ENCODE measurements around the gene TMEM233. TPM values are rescaled to one million over a fixed set of nuclear protein-coding genes. Genes with fewer than 3 reads are reported as not detected.

TMEM233 gene
- polyA plus RNA-seq, 1 donor from 2014 or later: not detected

- Histone ChIP-seq H4K20me1 (ENCODE audit: insufficient read depth) (no peaks in the 10 kb centered on the region), H3K27me3 (ENCODE audit: insufficient read depth, low read depth, low read length) (no peaks in the 10 kb centered on the region), H3K4me2 (ENCODE audit: low read length) (no peak overlapping the region), H2AFZ (ENCODE audit: low read depth, low read length) (no peak overlapping the region), H3K9me2 (ENCODE audit: insufficient read depth, low read length) (no peaks in the 10 kb centered on the region), H3K4me3 (ENCODE audit: low read length) (peak overlapping the region; percentile 11), H3K27ac (ENCODE audit: low read length) (no peak overlapping the region), H3K9me3 (ENCODE audit: low read length) (no peaks in the 10 kb centered on the region), H3F3A (ENCODE audit: insufficient read depth, low read length, poor library complexity, severe bottlenecking) (no peaks in the 10 kb centered on the region), H3K36me3 (ENCODE audit: insufficient read depth, low read length) (no peaks in the 10 kb centered on the region), H3K9ac (ENCODE audit: low read length) (no peak overlapping the region), H3K79me2 (replicated peaks; ENCODE audit: insufficient read depth, low read length) (no peaks in the 10 kb centered on the region)
- no peak for TF ChIP-seq TAF1 (IDR thresholded peaks at IDR 0.05; ENCODE audit: low read depth)
- TF ChIP-seq, protein P1, sequence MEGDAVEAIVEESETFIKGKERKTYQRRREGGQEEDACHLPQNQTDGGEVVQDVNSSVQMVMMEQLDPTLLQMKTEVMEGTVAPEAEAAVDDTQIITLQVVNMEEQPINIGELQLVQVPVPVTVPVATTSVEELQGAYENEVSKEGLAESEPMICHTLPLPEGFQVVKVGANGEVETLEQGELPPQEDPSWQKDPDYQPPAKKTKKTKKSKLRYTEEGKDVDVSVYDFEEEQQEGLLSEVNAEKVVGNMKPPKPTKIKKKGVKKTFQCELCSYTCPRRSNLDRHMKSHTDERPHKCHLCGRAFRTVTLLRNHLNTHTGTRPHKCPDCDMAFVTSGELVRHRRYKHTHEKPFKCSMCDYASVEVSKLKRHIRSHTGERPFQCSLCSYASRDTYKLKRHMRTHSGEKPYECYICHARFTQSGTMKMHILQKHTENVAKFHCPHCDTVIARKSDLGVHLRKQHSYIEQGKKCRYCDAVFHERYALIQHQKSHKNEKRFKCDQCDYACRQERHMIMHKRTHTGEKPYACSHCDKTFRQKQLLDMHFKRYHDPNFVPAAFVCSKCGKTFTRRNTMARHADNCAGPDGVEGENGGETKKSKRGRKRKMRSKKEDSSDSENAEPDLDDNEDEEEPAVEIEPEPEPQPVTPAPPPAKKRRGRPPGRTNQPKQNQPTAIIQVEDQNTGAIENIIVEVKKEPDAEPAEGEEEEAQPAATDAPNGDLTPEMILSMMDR (IDR thresholded peaks at IDR 0.05; ENCODE audit: poor library complexity, severe bottlenecking): no peak
- no peak for TF ChIP-seq EZH2 (IDR thresholded peaks at IDR 0.05; ENCODE audit: borderline replicate concordance, insufficient read depth, low read length, poor library complexity, severe bottlenecking)
- no peak for TF ChIP-seq SMC3 (conservative IDR thresholded peaks at IDR 0.05; ENCODE audit: poor library complexity)
- TF ChIP-seq MXI1 (conservative IDR thresholded peaks at IDR 0.05; ENCODE audit: poor library complexity, severe bottlenecking): no peak
- no peak for TF ChIP-seq POLR2AphosphoS5 (IDR thresholded peaks at IDR 0.05)
- TF ChIP-seq RAD21 (conservative IDR thresholded peaks at IDR 0.05): no peak
- TF ChIP-seq, protein P2, sequence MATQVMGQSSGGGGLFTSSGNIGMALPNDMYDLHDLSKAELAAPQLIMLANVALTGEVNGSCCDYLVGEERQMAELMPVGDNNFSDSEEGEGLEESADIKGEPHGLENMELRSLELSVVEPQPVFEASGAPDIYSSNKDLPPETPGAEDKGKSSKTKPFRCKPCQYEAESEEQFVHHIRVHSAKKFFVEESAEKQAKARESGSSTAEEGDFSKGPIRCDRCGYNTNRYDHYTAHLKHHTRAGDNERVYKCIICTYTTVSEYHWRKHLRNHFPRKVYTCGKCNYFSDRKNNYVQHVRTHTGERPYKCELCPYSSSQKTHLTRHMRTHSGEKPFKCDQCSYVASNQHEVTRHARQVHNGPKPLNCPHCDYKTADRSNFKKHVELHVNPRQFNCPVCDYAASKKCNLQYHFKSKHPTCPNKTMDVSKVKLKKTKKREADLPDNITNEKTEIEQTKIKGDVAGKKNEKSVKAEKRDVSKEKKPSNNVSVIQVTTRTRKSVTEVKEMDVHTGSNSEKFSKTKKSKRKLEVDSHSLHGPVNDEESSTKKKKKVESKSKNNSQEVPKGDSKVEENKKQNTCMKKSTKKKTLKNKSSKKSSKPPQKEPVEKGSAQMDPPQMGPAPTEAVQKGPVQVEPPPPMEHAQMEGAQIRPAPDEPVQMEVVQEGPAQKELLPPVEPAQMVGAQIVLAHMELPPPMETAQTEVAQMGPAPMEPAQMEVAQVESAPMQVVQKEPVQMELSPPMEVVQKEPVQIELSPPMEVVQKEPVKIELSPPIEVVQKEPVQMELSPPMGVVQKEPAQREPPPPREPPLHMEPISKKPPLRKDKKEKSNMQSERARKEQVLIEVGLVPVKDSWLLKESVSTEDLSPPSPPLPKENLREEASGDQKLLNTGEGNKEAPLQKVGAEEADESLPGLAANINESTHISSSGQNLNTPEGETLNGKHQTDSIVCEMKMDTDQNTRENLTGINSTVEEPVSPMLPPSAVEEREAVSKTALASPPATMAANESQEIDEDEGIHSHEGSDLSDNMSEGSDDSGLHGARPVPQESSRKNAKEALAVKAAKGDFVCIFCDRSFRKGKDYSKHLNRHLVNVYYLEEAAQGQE (IDR thresholded peaks at IDR 0.05; ENCODE audit: borderline replicate concordance): no peak
- no peak for TF ChIP-seq EP300 (conservative IDR thresholded peaks at IDR 0.05; ENCODE audit: poor library complexity, severe bottlenecking)
Observed at GRCh38 chr12:119630962-119631550, 37.5 kb downstream of the TMEM233 start.

GRCh38 chr12:119631930-119632678 is 38.5 kb downstream of the TMEM233 start:
- Histone ChIP-seq H3K4me2 (ENCODE audit: low read length) (no peak overlapping the region), H3K27ac (ENCODE audit: low read length) (no peak overlapping the region), H4K20me1 (ENCODE audit: insufficient read depth) (no peaks in the 10 kb centered on the region), H3K9ac (ENCODE audit: low read length) (no peak overlapping the region), H3K79me2 (replicated peaks; ENCODE audit: insufficient read depth, low read length) (no peaks in the 10 kb centered on the region), H3K27me3 (ENCODE audit: insufficient read depth, low read depth, low read length) (no peaks in the 10 kb centered on the region), H3K36me3 (ENCODE audit: insufficient read depth, low read length) (no peaks in the 10 kb centered on the region), H3K9me2 (ENCODE audit: insufficient read depth, low read length) (no peaks in the 10 kb centered on the region), H3K9me3 (ENCODE audit: low read length) (no peaks in the 10 kb centered on the region), H3F3A (ENCODE audit: insufficient read depth, low read length, poor library complexity, severe bottlenecking) (no peaks in the 10 kb centered on the region), H2AFZ (ENCODE audit: low read depth, low read length) (no peak overlapping the region), H3K4me3 (ENCODE audit: low read length) (no peak overlapping the region)
- TF ChIP-seq SMC3 (conservative IDR thresholded peaks at IDR 0.05; ENCODE audit: poor library complexity) (no peak), POLR2AphosphoS5 (IDR thresholded peaks at IDR 0.05) (no peak), MXI1 (conservative IDR thresholded peaks at IDR 0.05; ENCODE audit: poor library complexity, severe bottlenecking) (no peak), RAD21 (conservative IDR thresholded peaks at IDR 0.05) (no peak), EZH2 (IDR thresholded peaks at IDR 0.05; ENCODE audit: borderline replicate concordance, insufficient read depth, low read length, poor library complexity, severe bottlenecking) (no peak), TAF1 (IDR thresholded peaks at IDR 0.05; ENCODE audit: low read depth) (no peak), EP300 (conservative IDR thresholded peaks at IDR 0.05; ENCODE audit: poor library complexity, severe bottlenecking) (no peak)
- TF ChIP-seq, protein P2 (IDR thresholded peaks at IDR 0.05; ENCODE audit: borderline replicate concordance): no peak
- TF ChIP-seq, protein P1 (IDR thresholded peaks at IDR 0.05; ENCODE audit: poor library complexity, severe bottlenecking): no peak
